Measurements from ENCODE around the gene CYP4B1.

GRCh38 chr1:46755121-46755520 is 43.7 kb upstream of the CYP4B1 start:
- no peak for TF ChIP-seq CTCF (IDR thresholded peaks at IDR 0.05)
- TF ChIP-seq POLR2A (IDR thresholded peaks at IDR 0.05), result no peak
